ENCODE results near the gene TBCK.

DNA sequence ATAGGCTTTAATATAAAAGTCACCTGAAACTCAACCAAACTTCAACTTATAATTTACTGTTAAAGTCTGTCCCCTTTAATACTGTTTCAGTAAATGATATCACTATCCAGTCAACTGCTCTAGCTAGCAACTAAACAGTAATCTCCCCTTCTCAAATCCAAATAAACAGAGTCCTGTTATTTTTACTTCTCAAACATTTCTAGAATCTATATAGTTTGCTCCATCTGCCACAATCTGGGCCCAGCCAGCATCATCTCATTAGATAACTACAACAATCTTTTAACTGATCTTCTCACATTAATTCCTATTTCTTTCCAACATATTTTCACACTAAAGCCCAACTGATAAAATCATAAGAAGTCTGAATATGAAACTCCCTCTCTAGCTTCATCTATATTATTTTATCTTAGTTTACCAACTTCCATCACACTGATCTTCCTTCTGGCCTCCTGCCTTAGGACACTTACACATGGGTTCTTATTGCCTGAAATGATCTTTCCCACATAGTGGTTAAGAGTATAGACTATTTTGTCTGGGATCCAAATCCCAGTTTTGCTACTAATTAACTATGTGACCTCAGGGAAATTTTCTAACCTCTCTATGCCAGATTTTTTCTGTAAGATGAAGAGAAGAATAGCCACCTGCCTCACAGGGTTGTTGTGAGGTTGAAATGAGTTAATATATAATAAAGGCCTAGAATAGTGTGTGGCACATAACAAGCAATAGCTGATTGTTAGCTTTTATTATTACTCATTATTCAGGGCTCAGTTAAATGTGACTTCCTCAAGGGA lies 18.6 kb downstream of the TBCK start:
- TF ChIP-seq, protein P1, sequence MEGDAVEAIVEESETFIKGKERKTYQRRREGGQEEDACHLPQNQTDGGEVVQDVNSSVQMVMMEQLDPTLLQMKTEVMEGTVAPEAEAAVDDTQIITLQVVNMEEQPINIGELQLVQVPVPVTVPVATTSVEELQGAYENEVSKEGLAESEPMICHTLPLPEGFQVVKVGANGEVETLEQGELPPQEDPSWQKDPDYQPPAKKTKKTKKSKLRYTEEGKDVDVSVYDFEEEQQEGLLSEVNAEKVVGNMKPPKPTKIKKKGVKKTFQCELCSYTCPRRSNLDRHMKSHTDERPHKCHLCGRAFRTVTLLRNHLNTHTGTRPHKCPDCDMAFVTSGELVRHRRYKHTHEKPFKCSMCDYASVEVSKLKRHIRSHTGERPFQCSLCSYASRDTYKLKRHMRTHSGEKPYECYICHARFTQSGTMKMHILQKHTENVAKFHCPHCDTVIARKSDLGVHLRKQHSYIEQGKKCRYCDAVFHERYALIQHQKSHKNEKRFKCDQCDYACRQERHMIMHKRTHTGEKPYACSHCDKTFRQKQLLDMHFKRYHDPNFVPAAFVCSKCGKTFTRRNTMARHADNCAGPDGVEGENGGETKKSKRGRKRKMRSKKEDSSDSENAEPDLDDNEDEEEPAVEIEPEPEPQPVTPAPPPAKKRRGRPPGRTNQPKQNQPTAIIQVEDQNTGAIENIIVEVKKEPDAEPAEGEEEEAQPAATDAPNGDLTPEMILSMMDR (IDR thresholded peaks at IDR 0.05; ENCODE audit: insufficient read depth, low read depth, low read length): no peak
- no peak for TF ChIP-seq EZH2 (IDR thresholded peaks at IDR 0.05; ENCODE audit: insufficient read depth, low read length)

Data from astrocyte (in vitro differentiated cells and primary cell).